Peyer's patch (tissue), 4 donors: Measurements from ENCODE around the gene NHLRC2.

Source experiments
- POLR2A ChIP-seq, 2 donors: fragments of 450-650 bp; IDR thresholded peaks; one replicate each; pipeline ENCODE4 v1.5.1; 2017; ENCODE audit warnings: antibody characterized with exemption in 2 of 2, mild to moderate bottlenecking in 2 of 2, moderate library complexity in 2 of 2
- TF ChIP-seq, protein P1 (sequence below), 6 experiments: fragments of 450-650 bp in 4 of 6; fragments of 200-600 bp in 2 of 6; sonication (generic) in 1 of 6; IDR thresholded peaks; one replicate each; pipeline ENCODE4 v1.5.1; 2017 to 2019; ENCODE audit warnings: antibody characterized with exemption in 6 of 6, mild to moderate bottlenecking in 3 of 6, moderate library complexity in 1 of 6

DNA sequence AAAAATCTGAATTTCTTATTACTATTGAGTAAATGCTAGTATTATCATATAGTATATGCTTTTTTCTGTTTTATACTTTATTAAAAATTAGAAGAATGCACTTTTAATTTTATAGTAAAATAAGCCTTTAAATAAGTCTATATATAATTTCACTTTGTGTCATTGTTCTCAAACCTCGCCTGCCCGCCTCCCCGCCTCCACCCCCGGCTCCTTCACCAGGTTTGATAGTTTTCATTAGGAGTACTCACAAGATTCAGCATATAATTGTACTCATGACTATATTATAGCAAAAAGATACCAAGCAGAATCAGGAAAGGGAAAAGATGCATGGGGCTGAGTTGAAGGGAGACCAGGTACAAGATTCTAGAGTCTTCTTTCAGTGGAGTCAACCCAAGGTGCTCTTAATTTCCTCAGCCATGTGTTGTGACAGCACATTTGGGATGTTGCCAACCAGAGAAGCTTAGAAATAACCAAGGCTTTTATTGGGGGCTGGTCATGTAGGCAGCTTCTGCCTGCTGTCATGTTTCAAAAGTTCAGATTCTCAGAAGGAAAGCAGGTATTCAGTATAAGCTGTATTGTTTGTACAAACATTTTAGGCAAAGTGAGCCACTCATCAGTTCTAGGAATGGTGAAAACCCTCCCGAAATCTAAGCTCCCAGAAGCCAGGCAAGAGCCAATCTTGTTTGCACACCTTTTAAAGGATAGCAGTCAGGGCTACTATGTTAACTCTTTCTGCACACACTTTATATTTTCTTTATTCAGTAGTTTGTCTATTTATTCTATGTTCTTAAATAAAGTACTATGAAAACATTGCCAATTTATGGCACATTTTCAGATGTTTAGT, 12.3 kb downstream of the NHLRC2 start:
- TF ChIP-seq, protein P1, sequence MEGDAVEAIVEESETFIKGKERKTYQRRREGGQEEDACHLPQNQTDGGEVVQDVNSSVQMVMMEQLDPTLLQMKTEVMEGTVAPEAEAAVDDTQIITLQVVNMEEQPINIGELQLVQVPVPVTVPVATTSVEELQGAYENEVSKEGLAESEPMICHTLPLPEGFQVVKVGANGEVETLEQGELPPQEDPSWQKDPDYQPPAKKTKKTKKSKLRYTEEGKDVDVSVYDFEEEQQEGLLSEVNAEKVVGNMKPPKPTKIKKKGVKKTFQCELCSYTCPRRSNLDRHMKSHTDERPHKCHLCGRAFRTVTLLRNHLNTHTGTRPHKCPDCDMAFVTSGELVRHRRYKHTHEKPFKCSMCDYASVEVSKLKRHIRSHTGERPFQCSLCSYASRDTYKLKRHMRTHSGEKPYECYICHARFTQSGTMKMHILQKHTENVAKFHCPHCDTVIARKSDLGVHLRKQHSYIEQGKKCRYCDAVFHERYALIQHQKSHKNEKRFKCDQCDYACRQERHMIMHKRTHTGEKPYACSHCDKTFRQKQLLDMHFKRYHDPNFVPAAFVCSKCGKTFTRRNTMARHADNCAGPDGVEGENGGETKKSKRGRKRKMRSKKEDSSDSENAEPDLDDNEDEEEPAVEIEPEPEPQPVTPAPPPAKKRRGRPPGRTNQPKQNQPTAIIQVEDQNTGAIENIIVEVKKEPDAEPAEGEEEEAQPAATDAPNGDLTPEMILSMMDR (IDR thresholded peaks at IDR 0.05), result no peak
- TF ChIP-seq POLR2A (IDR thresholded peaks at IDR 0.05), result no peak
